ENCODE data around the gene DLGAP4.

The DLGAP4 gene

GRCh38 chr20:36483209-36483918, 177.2 kb downstream of the DLGAP4 start:
- no peak for TF ChIP-seq CTCF (IDR thresholded peaks at IDR 0.05; ENCODE audit: control extremely low read depth, extremely low read depth, low read depth, missing control alignments)
- CTCF ChIA-PET = interaction anchor here (1.0 to 1.9 kb wide), 5 partner anchors 8 to 281 kb away, joined by 3 to 7 read pairs (median 5); no protein-coding TSS in a partner anchor
- DNase-seq (ENCODE audit: extremely low spot score) = no peak
- POLR2A ChIA-PET = interaction anchor here (0.6 to 1.1 kb wide), 2 partner anchors 11 to 85 kb away, joined by 4 read pairs; no protein-coding TSS in a partner anchor

DNA sequence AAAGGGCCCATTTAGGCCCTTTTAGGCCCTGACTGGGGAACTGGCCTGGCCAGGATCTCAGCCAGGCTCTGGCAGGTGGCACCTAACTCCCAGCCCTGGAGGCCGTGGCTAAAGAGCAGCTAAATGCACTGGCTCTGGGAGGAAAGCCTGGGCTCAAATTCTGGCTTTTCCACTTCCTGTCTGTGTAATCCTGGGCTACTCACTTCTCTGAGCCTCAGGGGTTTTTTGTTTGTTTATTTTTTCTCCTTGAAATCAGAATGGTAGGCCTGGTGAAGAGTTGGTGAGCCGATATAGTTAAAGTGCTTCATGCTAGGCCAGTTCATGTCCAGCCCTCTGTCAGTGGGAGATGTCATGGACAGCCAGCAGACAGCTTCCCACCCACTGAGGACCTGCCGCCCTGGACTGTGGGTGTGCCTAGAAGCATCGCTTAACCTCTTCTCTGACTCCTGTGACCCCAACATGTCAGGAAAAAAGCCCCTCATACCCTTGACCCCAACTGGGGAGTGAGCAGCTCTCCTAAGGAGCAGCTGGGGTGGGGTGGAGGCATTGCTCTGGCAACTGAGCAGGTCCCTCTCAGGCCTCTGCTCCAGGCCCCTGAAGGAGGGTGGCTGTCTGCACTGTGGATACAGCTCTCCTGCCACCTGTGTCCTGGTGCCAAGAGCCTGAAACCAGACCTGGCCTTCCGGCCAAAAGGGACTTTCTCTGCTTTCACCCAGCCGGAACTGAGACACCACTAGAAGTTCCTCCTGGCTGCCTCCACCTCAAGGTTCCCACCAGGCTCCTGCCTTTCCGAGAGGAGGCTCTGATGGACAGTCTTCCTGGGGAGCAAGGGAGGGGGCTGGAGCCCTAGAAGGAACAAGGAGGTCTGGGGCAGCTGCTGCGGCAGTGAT, 178.0 kb downstream of the DLGAP4 start:
- POLR2A ChIA-PET = interaction anchor here (1.1 kb wide), 1 partner anchor 12 kb away, joined by 4 read pairs; no protein-coding TSS in a partner anchor
- CTCF ChIA-PET = interaction anchor here (1.1 to 1.9 kb wide), 6 partner anchors 10 to 282 kb away, joined by 3 to 7 read pairs (median 4); no protein-coding TSS in a partner anchor
- no peak for TF ChIP-seq CTCF (IDR thresholded peaks at IDR 0.05; ENCODE audit: control extremely low read depth, extremely low read depth, low read depth, missing control alignments)
- no peak for DNase-seq (ENCODE audit: extremely low spot score)

- ChIA-PET CTCF (interaction anchor here (0.5 to 1.9 kb wide), 7 partner anchors 8 to 492 kb away, joined by 3 to 7 read pairs (median 4); partner anchors contain the start of gene RAB5IF), POLR2A (interaction anchor here (0.6 kb wide), 2 partner anchors 21 to 351 kb away, joined by 3 read pairs; no protein-coding TSS in a partner anchor)
- DNase-seq (ENCODE audit: extremely low spot score) = no peak
- TF ChIP-seq CTCF (IDR thresholded peaks at IDR 0.05; ENCODE audit: control extremely low read depth, extremely low read depth, low read depth, missing control alignments) = no peak
Measured at GRCh38 chr20:36485286-36485685, 179.1 kb downstream of the DLGAP4 start.

DNA sequence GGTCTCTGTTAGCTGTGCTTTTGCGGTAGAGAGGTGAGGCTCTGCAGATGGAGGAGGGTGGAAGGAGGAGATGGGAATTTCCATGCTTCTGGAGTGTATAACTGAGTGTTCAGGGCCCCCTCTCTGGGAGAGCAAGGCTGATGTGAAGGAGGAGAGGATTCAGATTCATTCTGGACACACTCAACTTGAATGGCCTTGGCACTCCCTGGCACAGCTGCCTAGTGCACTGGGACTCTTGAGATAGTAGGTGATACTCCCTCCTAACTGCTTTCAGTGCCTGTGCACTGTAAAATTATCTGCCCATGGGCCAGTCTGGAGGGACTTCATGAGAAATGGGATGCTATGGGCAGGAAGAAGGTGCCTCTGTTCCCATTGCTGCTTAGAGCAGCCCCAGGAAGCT, 180.9 kb downstream of the DLGAP4 start:
- ChIA-PET POLR2A (no interaction called here), CTCF (no interaction called here)
- TF ChIP-seq CTCF (IDR thresholded peaks at IDR 0.05; ENCODE audit: control extremely low read depth, extremely low read depth, low read depth, missing control alignments) = no peak
- DNase-seq (ENCODE audit: extremely low spot score) = no peak

GRCh38 chr20:36490191-36490590, 184.1 kb downstream of the DLGAP4 start:
- POLR2A ChIA-PET = no interaction called here
- CTCF ChIA-PET = interaction anchor here (0.9 to 1.3 kb wide), 4 partner anchors 12 to 352 kb away, joined by 3 to 4 read pairs (median 4); no protein-coding TSS in a partner anchor
- no peak for DNase-seq (ENCODE audit: extremely low spot score)
- no peak for TF ChIP-seq CTCF (IDR thresholded peaks at IDR 0.05; ENCODE audit: control extremely low read depth, extremely low read depth, low read depth, missing control alignments)
